Endothelial cell of umbilical vein (primary cell): ENCODE results near the gene GRIN3B. TPM values are rescaled to one million over a fixed set of nuclear protein-coding genes. Genes with fewer than 3 reads are reported as not detected.

Source experiments
- BruUV-seq: library from RNA; stranded (reverse); fragments of 400-500 nt; replicated peaks from 2 replicates; lab custom pipeline; 2021; lab: Mats Ljungman, UMichigan
- CTCF ChIA-PET: fragments of 300-600, 350-600 bp; sonication (Branson Sonifier 250); formaldehyde crosslinking; loops from one replicate; lab custom pipeline; 2021; ENCODE audit warnings: antibody characterized with exemption, inconsistent platforms; lab: Charles Lee
- POLR2A ChIA-PET: fragments of 300-600, 350-600 bp; sonication (Branson Sonifier 250); formaldehyde crosslinking; loops from one replicate; lab custom pipeline; 2021; ENCODE audit warnings: antibody characterized with exemption, inconsistent platforms; lab: Charles Lee
- DNase-seq: peaks from one replicate; pipeline ENCODE4 v3.0.0-alpha.2; 2011; ENCODE audit warnings: low read depth, low spot score
- FAIRE-seq: peaks from 2 replicates; lab custom pipeline; 2011; peaks lifted over from hg19 to GRCh38; lab: Jason Lieb, UNC
- H2AFZ ChIP-seq: 2 replicates; pipeline ENCODE4 v1.6.0; 2012; ENCODE audit warnings: low read depth, low read length, control low read depth, inconsistent platforms
- H3K27ac ChIP-seq: 2 replicates; pipeline ENCODE4 v1.5.1; 2011; ENCODE audit warnings: low read depth, mild to moderate bottlenecking, control low read depth, low read length, moderate library complexity; ENCODE audit not compliant: insufficient read depth
- H3K27me3 ChIP-seq, 2 experiments: 2 replicates each; pipeline versions ENCODE4 v1.6.0 to v1.6.1; 2011; ENCODE audit warnings: low read length in 2 of 2, mixed read lengths in 1 of 2; ENCODE audit not compliant: control insufficient read depth in 2 of 2, insufficient read depth in 2 of 2
- H3K36me3 ChIP-seq, 2 experiments: 2 replicates in 1 of 2; 3 replicates in 1 of 2; pipeline ENCODE4 v1.5.1; 2011; ENCODE audit warnings: low read length in 2 of 2, mild to moderate bottlenecking in 1 of 2, moderate library complexity in 1 of 2; ENCODE audit not compliant: control insufficient read depth in 2 of 2, insufficient read depth in 2 of 2; ENCODE audit errors: extremely low read depth in 1 of 2
- H3K4me1 ChIP-seq: 3 replicates; pipeline ENCODE4 v1.5.1; 2011; ENCODE audit warnings: mild to moderate bottlenecking, low read length; ENCODE audit not compliant: control insufficient read depth, insufficient read depth; ENCODE audit errors: extremely low read depth
- H3K4me2 ChIP-seq: 2 replicates; pipeline ENCODE4 v1.6.1; 2011; ENCODE audit warnings: low read length, control low read depth, mixed read lengths; ENCODE audit not compliant: insufficient read depth
- H3K4me3 ChIP-seq, 3 experiments: fragments of 200-600 bp in 1 of 3; sonication (generic), shearing (Covaris generic) in 1 of 3; replicated peaks in 1 of 3; 2 replicates each; pipeline ENCODE4 v1.5.1; 2011 to 2016; ENCODE audit warnings: control low read depth in 3 of 3, low read length in 3 of 3, mild to moderate bottlenecking in 2 of 3, inconsistent platforms in 1 of 3, low read depth in 1 of 3, moderate library complexity in 1 of 3; ENCODE audit not compliant: insufficient read depth in 1 of 3
- H3K79me2 ChIP-seq: 2 replicates; pipeline ENCODE4 v1.6.0; 2012; ENCODE audit warnings: low read length, inconsistent platforms; ENCODE audit not compliant: control insufficient read depth, insufficient read depth
- H3K9ac ChIP-seq: replicated peaks from 2 replicates; pipeline ENCODE3; 2011; ENCODE audit warnings: low read length, control low read depth; ENCODE audit not compliant: insufficient read depth; ENCODE audit errors: extremely low read depth
- H3K9me1 ChIP-seq: replicated peaks from 3 replicates; pipeline ENCODE4 v1.6.0; 2011; ENCODE audit warnings: mild to moderate bottlenecking, low read length; ENCODE audit not compliant: control insufficient read depth, insufficient read depth; ENCODE audit errors: extremely low read depth
- H3K9me3 ChIP-seq: replicated peaks from 2 replicates; pipeline ENCODE4 v1.5.1; 2012; ENCODE audit warnings: low read length, inconsistent platforms; ENCODE audit not compliant: control insufficient read depth, insufficient read depth
- H4K20me1 ChIP-seq: replicated peaks from 2 replicates; pipeline ENCODE3; 2011; ENCODE audit warnings: mild to moderate bottlenecking, low read length; ENCODE audit not compliant: control insufficient read depth, insufficient read depth; ENCODE audit errors: extremely low read depth
- EZH2 ChIP-seq: IDR thresholded peaks from 2 replicates; pipeline ENCODE4 v1.6.1; 2012; ENCODE audit warnings: borderline replicate concordance, low read depth, mild to moderate bottlenecking, moderate library complexity, low read length, inconsistent platforms; ENCODE audit not compliant: severe bottlenecking
- GATA2 ChIP-seq: IDR thresholded peaks from 2 replicates; pipeline ENCODE4 v1.7.0; 2011; ENCODE audit warnings: low read depth, mild to moderate bottlenecking, moderate library complexity, mixed read lengths, low read length; ENCODE audit not compliant: insufficient read length, insufficient read depth
- JUN ChIP-seq: IDR thresholded peaks from 2 replicates; pipeline ENCODE4 v1.6.1; 2011; ENCODE audit warnings: borderline replicate concordance, low read depth; ENCODE audit not compliant: insufficient read length, insufficient read depth
- MYC ChIP-seq: IDR thresholded peaks from one replicate; pipeline ENCODE4 v1.6.1; 2011; ENCODE audit warnings: mild to moderate bottlenecking, low read depth, low read length
- POLR2A ChIP-seq: IDR thresholded peaks from 2 replicates; pipeline ENCODE4 v1.6.1; 2012; ENCODE audit warnings: low read depth, mild to moderate bottlenecking, control low read depth, low read length
- dilution Hi-C: fragments of 300-500 bp; cut with MboI; formaldehyde crosslinking; loops from one replicate; pipeline ENCODE4 v1.15.0; 2019; ENCODE audit warnings: low sequenced_read_pairs; ENCODE audit not compliant: extremely low pct_ligation_motif_present
- intact Hi-C: fragments of 100-400 bp; cut with micrococcal nuclease; formaldehyde crosslinking; loops from one replicate; pipeline ENCODE4 v1.10.0; 2022
- polyA plus RNA-seq, 4 experiments: library from polyadenylated mRNA; depleted of rRNA in 3 of 4; stranded (reverse) in 3 of 4; unstranded in 1 of 4; fragments of >200 nt; gene quantifications; 2 replicates each; pipeline versions ENCODE4 v1.2.1 to v1.2.3, GENCODE V29; 2011 to 2012; ENCODE audit warnings: missing spikeins in 1 of 4
- total RNA-seq: library from RNA; stranded (reverse); gene quantifications from 2 replicates; pipeline ENCODE4 v1.2.3, GENCODE V29; 2021
- TF ChIP-seq, protein P1 (sequence below): IDR thresholded peaks from 2 replicates; pipeline ENCODE4 v1.6.1; 2011; ENCODE audit not compliant: insufficient read depth, insufficient read length

Gene GRIN3B
- total and polyA plus RNA-seq, 2 donors (not counting 3 experiments of a cell fraction or from before 2014, with no cell fraction given), result 0.43 to 0.82 TPM

DNA sequence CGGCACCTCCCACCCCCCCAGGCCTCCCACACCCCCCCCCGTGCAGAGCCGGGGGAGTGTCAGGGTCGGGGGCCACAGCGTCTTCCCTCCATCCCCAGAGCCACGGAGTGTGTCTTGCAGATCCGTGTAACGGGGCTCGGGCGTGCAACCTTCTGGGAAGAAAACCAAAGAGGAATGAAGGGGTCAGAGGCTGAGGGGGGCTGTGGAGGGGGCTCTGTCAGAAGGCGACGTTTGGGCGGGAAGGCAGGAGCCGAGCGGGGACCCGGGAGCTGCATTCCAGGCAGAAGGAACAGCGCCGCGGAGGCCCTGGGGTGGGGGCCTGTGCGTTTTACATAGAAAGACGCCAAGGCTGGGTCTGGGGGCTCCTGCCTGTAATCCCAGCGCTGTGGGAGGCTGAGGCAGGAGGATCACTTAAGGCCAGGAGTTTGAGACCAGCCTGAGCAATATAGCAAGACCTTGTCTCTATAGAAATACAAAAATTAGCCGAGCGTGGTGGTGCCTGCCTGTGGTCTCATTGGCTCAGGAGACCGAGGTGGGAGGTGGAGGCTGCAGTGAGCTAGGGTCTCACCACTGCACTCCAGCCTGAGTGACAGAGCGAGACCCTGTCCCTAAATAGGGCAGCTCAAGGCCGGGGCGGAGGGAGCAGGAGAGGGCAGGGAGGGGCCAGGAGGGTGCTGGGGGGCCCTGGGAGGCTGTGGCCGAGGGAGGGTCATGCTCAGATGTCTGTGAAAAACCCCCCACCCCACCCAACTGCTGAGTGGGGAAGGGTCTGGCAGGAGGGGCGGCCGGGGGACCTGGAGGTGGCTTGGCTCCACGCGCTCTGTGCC, 46.6 kb upstream of the GRIN3B start:
- H3K79me2 ChIP-seq, result no peaks in the 10 kb centered on the region
- no TSS peak for BruUV-seq
- TF ChIP-seq MYC, result no peak
- DNase-seq, result no peak
- H3K27me3 ChIP-seq, result no peaks in the 10 kb centered on the region
- no peak overlapping the region for H3K4me3 ChIP-seq
- H4K20me1 ChIP-seq, result no peaks in the 10 kb centered on the region
- H3K4me2 ChIP-seq, result no peak overlapping the region
- no peak overlapping the region for H2AFZ ChIP-seq
- no peaks in the 10 kb centered on the region for H3K9me1 ChIP-seq
- intact Hi-C loops, result no loop called here
- H3K36me3 ChIP-seq, result no peaks in the 10 kb centered on the region
- FAIRE-seq, result no peak
- H3K9me3 ChIP-seq, result no peaks in the 10 kb centered on the region
- ChIA-PET POLR2A (no interaction called here), CTCF (interaction anchor here (1.5 kb wide), 1 partner anchor 48 kb away, joined by 3 read pairs; no protein-coding TSS in a partner anchor)
- H3K4me1 ChIP-seq, result peaks cover 4% of the 10 kb centered on the region
- no peak overlapping the region for H3K27ac ChIP-seq
- dilution Hi-C loops, result no loop called here
- H3K9ac ChIP-seq, result no peak overlapping the region

DNA sequence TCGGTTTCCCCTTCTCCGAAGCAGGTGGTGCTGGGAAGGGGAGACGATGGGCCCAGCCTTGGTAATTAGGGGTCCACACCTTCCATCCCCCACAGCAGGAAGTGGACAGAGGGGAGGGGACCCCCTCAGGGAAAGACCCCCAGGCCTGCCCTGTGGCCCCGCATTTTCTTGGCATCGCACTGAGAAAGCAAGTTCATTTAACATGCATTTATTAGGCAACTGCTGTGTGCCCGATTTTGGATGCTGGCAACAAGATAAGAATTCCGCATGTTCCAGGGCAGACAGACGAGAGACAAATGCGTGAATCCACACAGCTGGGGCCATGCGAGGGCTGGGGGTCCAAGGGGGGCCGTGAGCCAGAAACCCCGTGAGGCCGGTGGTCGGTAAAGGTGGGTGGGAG, 45.9 kb upstream of the GRIN3B start:
- ChIA-PET CTCF (no interaction called here), POLR2A (no interaction called here)
- Histone ChIP-seq H3K9me1 (no peaks in the 10 kb centered on the region), H3K27me3 (no peaks in the 10 kb centered on the region), H3K36me3 (no peaks in the 10 kb centered on the region), H3K9ac (no peak overlapping the region), H3K9me3 (no peaks in the 10 kb centered on the region), H3K4me2 (no peak overlapping the region), H3K79me2 (no peaks in the 10 kb centered on the region), H3K27ac (no peak overlapping the region), H3K4me1 (peaks cover 4% of the 10 kb centered on the region), H4K20me1 (no peaks in the 10 kb centered on the region), H3K4me3 (no peak overlapping the region), H2AFZ (no peak overlapping the region)
- BruUV-seq, result no TSS peak
- no peak for DNase-seq
- FAIRE-seq, result no peak
- intact Hi-C loops (no loop called here), dilution Hi-C loops (no loop called here)
- no peak for TF ChIP-seq GATA2
- TF ChIP-seq EZH2, result no peak
- TF ChIP-seq, protein P1, sequence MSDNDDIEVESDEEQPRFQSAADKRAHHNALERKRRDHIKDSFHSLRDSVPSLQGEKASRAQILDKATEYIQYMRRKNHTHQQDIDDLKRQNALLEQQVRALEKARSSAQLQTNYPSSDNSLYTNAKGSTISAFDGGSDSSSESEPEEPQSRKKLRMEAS, result no peak
- TF ChIP-seq JUN, result no peak
- no peak for TF ChIP-seq POLR2A
